BJ (cell line): Measurements from ENCODE around the gene IAPP. TPM values are rescaled to one million over a fixed set of nuclear protein-coding genes. Genes with fewer than 3 reads are reported as not detected.
"Not testable (repeated sequence)": the region's sequence is repeated elsewhere in the genome, so short reads cannot be mapped to it uniquely, and the experiment has no call there.

ENCODE experiments used
- CTCF ChIA-PET: fragments of 350-600 bp; formaldehyde crosslinking; extraction: SDS; loops from one replicate; lab custom pipeline; 2021; ENCODE audit warnings: antibody characterized with exemption, inconsistent platforms; lab: Yijun Ruan, JAX
- POLR2A ChIA-PET: fragments of 300-600 bp; sonication (Branson Sonifier 250); formaldehyde crosslinking; extraction: SDS; loops from one replicate; lab custom pipeline; 2021; ENCODE audit warnings: antibody characterized with exemption; lab: Charles Lee
- DNase-seq: peaks from one replicate; pipeline ENCODE4 v3.0.0-alpha.2; 2011; ENCODE audit warnings: low read depth
- H3K27me3 ChIP-seq: 2 replicates; pipeline ENCODE4 v1.6.0; 2011; ENCODE audit warnings: low read length; ENCODE audit not compliant: control insufficient read depth, insufficient read depth
- H3K36me3 ChIP-seq: 2 replicates; pipeline ENCODE4 v1.5.1; 2011; ENCODE audit warnings: low read length; ENCODE audit not compliant: control insufficient read depth, insufficient read depth
- H3K4me3 ChIP-seq: 2 replicates; pipeline ENCODE4 v1.5.1; 2011; ENCODE audit warnings: low read depth, mild to moderate bottlenecking, control low read depth, low read length
- polyA plus RNA-seq: library from polyadenylated mRNA; depleted of rRNA; stranded (reverse); fragments of >200 nt; gene quantifications from 2 replicates; pipeline ENCODE4 v1.2.3, GENCODE V29; 2011; rRNA removed
- TF ChIP-seq, protein P1 (sequence below): IDR thresholded peaks from 2 replicates; pipeline ENCODE4 v1.5.1; 2011; ENCODE audit warnings: low read depth, mild to moderate bottlenecking, control low read depth, inconsistent platforms, low read length, moderate library complexity; ENCODE audit not compliant: insufficient read depth

IAPP gene
- polyA plus RNA-seq, 1 experiment, result not detected

- H3K4me3 ChIP-seq, result no peak overlapping the region
- POLR2A ChIA-PET, result no interaction called here
- H3K27me3 ChIP-seq, result no peaks in the 10 kb centered on the region
- no peak for DNase-seq
- CTCF ChIA-PET, result interaction anchor here (0.5 kb wide), 1 partner anchor 314 kb away, joined by 3 read pairs; no protein-coding TSS in a partner anchor
- H3K36me3 ChIP-seq, result no peaks in the 10 kb centered on the region
- TF ChIP-seq, protein P1, sequence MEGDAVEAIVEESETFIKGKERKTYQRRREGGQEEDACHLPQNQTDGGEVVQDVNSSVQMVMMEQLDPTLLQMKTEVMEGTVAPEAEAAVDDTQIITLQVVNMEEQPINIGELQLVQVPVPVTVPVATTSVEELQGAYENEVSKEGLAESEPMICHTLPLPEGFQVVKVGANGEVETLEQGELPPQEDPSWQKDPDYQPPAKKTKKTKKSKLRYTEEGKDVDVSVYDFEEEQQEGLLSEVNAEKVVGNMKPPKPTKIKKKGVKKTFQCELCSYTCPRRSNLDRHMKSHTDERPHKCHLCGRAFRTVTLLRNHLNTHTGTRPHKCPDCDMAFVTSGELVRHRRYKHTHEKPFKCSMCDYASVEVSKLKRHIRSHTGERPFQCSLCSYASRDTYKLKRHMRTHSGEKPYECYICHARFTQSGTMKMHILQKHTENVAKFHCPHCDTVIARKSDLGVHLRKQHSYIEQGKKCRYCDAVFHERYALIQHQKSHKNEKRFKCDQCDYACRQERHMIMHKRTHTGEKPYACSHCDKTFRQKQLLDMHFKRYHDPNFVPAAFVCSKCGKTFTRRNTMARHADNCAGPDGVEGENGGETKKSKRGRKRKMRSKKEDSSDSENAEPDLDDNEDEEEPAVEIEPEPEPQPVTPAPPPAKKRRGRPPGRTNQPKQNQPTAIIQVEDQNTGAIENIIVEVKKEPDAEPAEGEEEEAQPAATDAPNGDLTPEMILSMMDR, result no peak
Measured at GRCh38 chr12:21413369-21414277, 40.9 kb downstream of the IAPP start.

DNA sequence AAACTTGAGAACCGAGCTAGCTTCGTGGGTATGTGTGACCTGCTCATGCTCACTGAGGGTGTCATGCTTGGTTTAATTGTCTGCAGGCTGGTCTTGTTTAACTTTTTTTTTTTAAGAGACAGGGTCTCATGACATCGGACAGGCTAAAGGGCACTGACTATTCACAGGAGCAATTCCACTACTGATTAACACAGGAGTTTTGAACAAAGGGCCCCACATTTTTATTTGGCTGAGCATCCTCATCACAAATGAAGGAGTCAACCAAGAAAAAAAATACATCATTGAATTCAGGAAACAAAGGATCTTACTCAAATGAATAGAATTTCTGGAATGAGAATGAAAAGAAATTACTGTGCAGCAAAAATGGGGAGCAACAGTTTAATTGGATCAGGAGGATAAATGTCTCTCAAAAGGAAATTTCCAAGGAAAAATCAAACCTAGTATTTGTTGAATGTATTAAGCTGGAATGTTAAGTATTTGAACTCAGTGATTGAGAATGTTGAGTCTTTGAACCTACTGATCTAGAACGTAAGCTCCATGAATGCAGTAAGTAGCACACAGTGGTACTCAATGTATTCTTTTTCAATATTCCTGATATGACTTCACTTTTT, 43.9 kb downstream of the IAPP start:
- CTCF ChIA-PET, result interaction anchor here (0.6 kb wide), 1 partner anchor 244 kb away, joined by 3 read pairs; no protein-coding TSS in a partner anchor

GRCh38 chr12:21418398-21418797, 45.7 kb downstream of the IAPP start:
- CTCF ChIA-PET, result interaction anchor here (1.4 kb wide), 1 partner anchor 9 kb away, joined by 3 read pairs; no protein-coding TSS in a partner anchor
- H3K36me3 ChIP-seq, POLR2A ChIA-PET, DNase-seq, H3K27me3 ChIP-seq, H3K4me3 ChIP-seq: not testable (repeated sequence)

More for the DNA sequence above, 43.9 kb downstream of the IAPP start:
- Histone ChIP-seq H3K36me3 (no peaks in the 10 kb centered on the region), H3K27me3 (no peaks in the 10 kb centered on the region), H3K4me3 (no peak overlapping the region)
- POLR2A ChIA-PET, result no interaction called here
- peak; percentile 22 for DNase-seq
- TF ChIP-seq, protein P1, result no peak

GRCh38 chr12:21419009-21419699, 46.5 kb downstream of the IAPP start:
- POLR2A ChIA-PET, H3K4me3 ChIP-seq, H3K36me3 ChIP-seq, H3K27me3 ChIP-seq, DNase-seq: not testable (repeated sequence)
- CTCF ChIA-PET, result interaction anchor here (1.4 kb wide), 1 partner anchor 9 kb away, joined by 3 read pairs; no protein-coding TSS in a partner anchor

DNA sequence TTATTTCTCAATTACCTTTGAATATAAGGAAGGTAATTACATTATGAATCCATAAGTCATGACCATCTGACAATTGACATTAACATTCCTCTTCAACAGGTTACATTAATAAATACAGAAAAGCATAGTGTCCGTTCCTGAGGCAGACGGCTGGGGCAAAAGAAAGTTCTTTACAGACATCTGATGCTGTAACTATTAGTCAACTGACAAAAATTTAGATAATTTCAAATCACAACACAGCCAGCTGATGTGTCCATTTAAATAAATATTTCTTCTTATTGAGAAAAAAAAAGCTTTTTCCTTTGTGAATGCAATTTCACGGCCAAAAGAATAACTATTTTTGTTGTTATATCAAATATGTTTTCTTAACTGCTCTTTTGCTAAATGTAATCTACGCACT, 55.5 kb downstream of the IAPP start:
- H3K36me3 ChIP-seq, result no peaks in the 10 kb centered on the region
- H3K27me3 ChIP-seq, result no peaks in the 10 kb centered on the region
- CTCF ChIA-PET, result interaction anchor here (0.5 kb wide), 1 partner anchor 1136 kb away, joined by 6 read pairs; no protein-coding TSS in a partner anchor
- no peak for DNase-seq
- POLR2A ChIA-PET, result no interaction called here
- H3K4me3 ChIP-seq, result no peak overlapping the region
- TF ChIP-seq, protein P1, result no peak

Other genes with a start within 250 kb of the IAPP start
- not detected in 2 replicates for gene SLCO1B1, start 241.7 kb upstream of the IAPP start, polyA plus RNA-seq
- not detected in 2 replicates for gene SLCO1A2, start 38.0 kb upstream of the IAPP start, polyA plus RNA-seq
- gene PYROXD1, start 64.8 kb downstream of the IAPP start, polyA plus RNA-seq, result 11.1 and 14.2 TPM in 2 replicates
- 17.6 and 31.7 TPM in 2 replicates for gene RECQL, start 128.7 kb downstream of the IAPP start, polyA plus RNA-seq
- 76.7 and 119 TPM in 2 replicates for gene GOLT1B, start 128.9 kb downstream of the IAPP start, polyA plus RNA-seq
- gene SPX, start 153.4 kb downstream of the IAPP start, polyA plus RNA-seq, result 0.06 and 0.12 TPM in 2 replicates
- gene GYS2, start 231.9 kb downstream of the IAPP start, polyA plus RNA-seq, result not detected in 2 replicates